Activated gamma-delta T cell (primary cell): Measurements from ENCODE around the gene MYCBP2.
"Not testable (repeated sequence)": the region's sequence is repeated elsewhere in the genome, so short reads cannot be mapped to it uniquely, and the experiment has no call there.

ENCODE experiments used
- DNase-seq: peaks from one replicate; lab custom pipeline; 2025; lab: John Stamatoyannopoulos, UW
- total RNA-seq, 2 donors: gene quantifications; one replicate each; lab custom pipeline; 2026; lab: John Stamatoyannopoulos, UW

The MYCBP2 gene
- 413 to 480 reads per million in 2 donors for total RNA-seq

GRCh38 chr13:77326905-77327604 is at the start of gene MYCBP2:
Gene MYCBP2, minus strand, starts transcription at chr13:77327094. Its CDS starts 319 bp downstream, at chr13:77326775.
- DNase-seq, result peak; percentile 82

GRCh38 chr13:77375560-77376108 is 48.7 kb upstream of the MYCBP2 start:
- DNase-seq, result no peak

- DNase-seq, result no peak
Measured at GRCh38 chr13:77374786-77375185, 47.9 kb upstream of the MYCBP2 start.

GRCh38 chr13:77374339-77374738 is 47.4 kb upstream of the MYCBP2 start:
- no peak for DNase-seq

- DNase-seq, result no peak
Measured at GRCh38 chr13:77373502-77373901, 46.6 kb upstream of the MYCBP2 start.

- DNase-seq, result no peak
Measured at GRCh38 chr13:77372275-77372674, 45.4 kb upstream of the MYCBP2 start.

GRCh38 chr13:77370888-77371287 is 44.0 kb upstream of the MYCBP2 start:
- DNase-seq, result no peak

GRCh38 chr13:77362166-77362565 is 35.3 kb upstream of the MYCBP2 start:
- no peak for DNase-seq

GRCh38 chr13:77360032-77360685 is 33.3 kb upstream of the MYCBP2 start:
- no peak for DNase-seq

GRCh38 chr13:77359171-77359570 is 32.3 kb upstream of the MYCBP2 start:
- DNase-seq, result no peak

- no peak for DNase-seq
Measured at GRCh38 chr13:77358001-77358400, 31.1 kb upstream of the MYCBP2 start.

- no peak for DNase-seq
Measured at GRCh38 chr13:77356155-77356554, 29.3 kb upstream of the MYCBP2 start.

GRCh38 chr13:77353995-77354394 is 27.1 kb upstream of the MYCBP2 start:
- DNase-seq, result no peak

- DNase-seq, result no peak
Measured at GRCh38 chr13:77351315-77351714, 24.4 kb upstream of the MYCBP2 start.

- no peak for DNase-seq
Measured at GRCh38 chr13:77350811-77351210, 23.9 kb upstream of the MYCBP2 start.

- no peak for DNase-seq
Measured at GRCh38 chr13:77349365-77349764, 22.5 kb upstream of the MYCBP2 start.

- not testable (repeated sequence) for DNase-seq
Measured at GRCh38 chr13:77347351-77347750, 20.5 kb upstream of the MYCBP2 start.

- DNase-seq, result no peak
Measured at GRCh38 chr13:77345150-77345780, 18.4 kb upstream of the MYCBP2 start.

GRCh38 chr13:77343841-77344240 is 16.9 kb upstream of the MYCBP2 start:
- no peak for DNase-seq

- no peak for DNase-seq
Measured at GRCh38 chr13:77339408-77339807, 12.5 kb upstream of the MYCBP2 start.

GRCh38 chr13:77338961-77339401 is 12.1 kb upstream of the MYCBP2 start:
- DNase-seq, result no peak

- no peak for DNase-seq
Measured at GRCh38 chr13:77338329-77338728, 11.4 kb upstream of the MYCBP2 start.

- no peak for DNase-seq
Measured at GRCh38 chr13:77337159-77337558, 10.3 kb upstream of the MYCBP2 start.
